H9 (cell line): ENCODE results near the gene CTNNA3. TPM values are rescaled to one million over a fixed set of nuclear protein-coding genes. Genes with fewer than 3 reads are reported as not detected.

Experiments used
- DNase-seq: peaks from one replicate; pipeline ENCODE4 v3.0.0-alpha.2; 2017
- H2AFZ ChIP-seq: one replicate; pipeline ENCODE4 v1.6.1; 2013; ENCODE audit warnings: mild to moderate bottlenecking, low read length, control low read depth, moderate library complexity
- H2AK5ac ChIP-seq: 2 replicates; pipeline ENCODE4 v1.6.1; 2013; ENCODE audit warnings: low read length, control low read depth, mixed read lengths; ENCODE audit not compliant: insufficient read length
- H2BK120ac ChIP-seq: one replicate; pipeline ENCODE4 v1.6.1; 2013; ENCODE audit warnings: low read depth, mild to moderate bottlenecking, low read length, control low read depth, inconsistent platforms; ENCODE audit not compliant: poor library complexity, severe bottlenecking
- H2BK12ac ChIP-seq: 2 replicates; pipeline ENCODE4 v1.6.1; 2013; ENCODE audit warnings: low read length, control low read depth, mixed read lengths, low read depth; ENCODE audit not compliant: insufficient read length
- H2BK15ac ChIP-seq: 2 replicates; pipeline ENCODE4 v1.6.1; 2013; ENCODE audit warnings: low read depth, low read length, control low read depth
- H2BK20ac ChIP-seq: one replicate; pipeline ENCODE4 v1.6.1; 2013; ENCODE audit warnings: low read depth, mild to moderate bottlenecking, low read length, control low read depth, inconsistent platforms; ENCODE audit not compliant: poor library complexity, severe bottlenecking
- H2BK5ac ChIP-seq: 2 replicates; pipeline ENCODE4 v1.6.1; 2013; ENCODE audit warnings: low read length, control low read depth, mixed read lengths; ENCODE audit not compliant: insufficient read length
- H3K14ac ChIP-seq: 2 replicates; pipeline ENCODE4 v1.6.1; 2013; ENCODE audit warnings: low read length, control low read depth; ENCODE audit not compliant: insufficient read depth
- H3K18ac ChIP-seq: 2 replicates; pipeline ENCODE4 v1.6.1; 2013; ENCODE audit warnings: low read depth, mild to moderate bottlenecking, mixed read lengths, low read length, control low read depth; ENCODE audit not compliant: insufficient read length
- H3K23ac ChIP-seq: 2 replicates; pipeline ENCODE4 v1.6.1; 2013; ENCODE audit warnings: low read length, control low read depth, mixed read lengths, low read depth; ENCODE audit not compliant: insufficient read length
- H3K23me2 ChIP-seq: 2 replicates; pipeline ENCODE4 v1.6.1; 2013; ENCODE audit warnings: low read depth, mild to moderate bottlenecking, mixed read lengths, low read length, control low read depth; ENCODE audit not compliant: insufficient read length, poor library complexity, severe bottlenecking
- H3K27ac ChIP-seq: 2 replicates; pipeline ENCODE4 v1.5.1; 2013; ENCODE audit warnings: low read length, control low read depth, mixed read lengths, low read depth; ENCODE audit not compliant: insufficient read length
- H3K27me3 ChIP-seq: 2 replicates; pipeline ENCODE4 v1.6.1; 2013; ENCODE audit warnings: low read length, control low read depth, inconsistent platforms; ENCODE audit not compliant: insufficient read depth
- H3K4ac ChIP-seq: 2 replicates; pipeline ENCODE4 v1.6.1; 2013; ENCODE audit warnings: low read depth, mild to moderate bottlenecking, control low read depth, inconsistent platforms, low read length, moderate library complexity
- H3K4me1 ChIP-seq: 2 replicates; pipeline ENCODE4 v1.6.1; 2013; ENCODE audit warnings: low read length, control low read depth, inconsistent platforms; ENCODE audit not compliant: insufficient read depth
- H3K4me2 ChIP-seq: 2 replicates; pipeline ENCODE4 v1.6.1; 2013; ENCODE audit warnings: low read length, control low read depth, mixed read lengths; ENCODE audit not compliant: insufficient read length, insufficient read depth
- H3K56ac ChIP-seq: 2 replicates; pipeline ENCODE4 v1.6.1; 2013; ENCODE audit warnings: low read depth, mild to moderate bottlenecking, mixed read lengths, low read length, control low read depth; ENCODE audit not compliant: insufficient read length
- H3K79me1 ChIP-seq: 2 replicates; pipeline ENCODE4 v1.6.1; 2013; ENCODE audit warnings: low read depth, mild to moderate bottlenecking, moderate library complexity, low read length, control low read depth, inconsistent platforms; ENCODE audit not compliant: insufficient read depth, poor library complexity, severe bottlenecking
- H3K79me2 ChIP-seq: 2 replicates; pipeline ENCODE4 v1.6.1; 2013; ENCODE audit warnings: low read length, control low read depth, inconsistent platforms; ENCODE audit not compliant: insufficient read depth
- H3K9ac ChIP-seq: 2 replicates; pipeline ENCODE4 v1.6.1; 2013; ENCODE audit warnings: low read length, control low read depth, mixed read lengths; ENCODE audit not compliant: insufficient read length; ENCODE audit errors: extremely low read depth
- H3K9me3 ChIP-seq: one replicate; pipeline ENCODE4 v1.6.1; 2013; ENCODE audit warnings: low read depth, low read length, inconsistent platforms; ENCODE audit not compliant: control insufficient read depth
- H3T11ph ChIP-seq: one replicate; pipeline ENCODE4 v1.6.1; 2013; ENCODE audit warnings: mild to moderate bottlenecking, low read length, control low read depth, inconsistent platforms
- H4K20me1 ChIP-seq: one replicate; pipeline ENCODE4 v1.6.1; 2013; ENCODE audit not compliant: control insufficient read depth, insufficient read length, insufficient read depth
- H4K5ac ChIP-seq: 2 replicates; pipeline ENCODE4 v1.6.1; 2013; ENCODE audit warnings: low read depth, mild to moderate bottlenecking, mixed read lengths, low read length, control low read depth; ENCODE audit not compliant: insufficient read length
- H4K8ac ChIP-seq: replicated peaks from 2 replicates; pipeline ENCODE4 v1.6.1; 2013; ENCODE audit warnings: low read length, control low read depth, mixed read lengths, low read depth; ENCODE audit not compliant: insufficient read length
- H4K91ac ChIP-seq: 2 replicates; pipeline ENCODE4 v1.6.1; 2013; ENCODE audit warnings: low read depth, mild to moderate bottlenecking, moderate library complexity, mixed read lengths, low read length, control low read depth; ENCODE audit not compliant: insufficient read length
- H3K27ac Mint-ChIP-seq, 3 experiments: 2 replicates in 2 of 3; 3 replicates in 1 of 3; pipeline ENCODE4 v1.8.0; 2020 to 2021; ENCODE audit warnings: mixed read lengths in 3 of 3, mild to moderate bottlenecking in 1 of 3, moderate library complexity in 1 of 3
- H3K27me3 Mint-ChIP-seq: 2 replicates; pipeline ENCODE4 v1.8.0; 2021; ENCODE audit warnings: low read depth, mild to moderate bottlenecking, moderate library complexity, mixed read lengths
- H3K36me3 Mint-ChIP-seq, 3 experiments: 2 replicates in 2 of 3; 3 replicates in 1 of 3; pipeline ENCODE4 v1.8.0; 2020 to 2021; ENCODE audit warnings: low read depth in 3 of 3, mixed read lengths in 3 of 3; ENCODE audit not compliant: insufficient read depth in 1 of 3
- H3K4me1 Mint-ChIP-seq, 2 experiments: 2 replicates each; pipeline ENCODE4 v1.8.0; 2020; ENCODE audit warnings: mixed read lengths in 2 of 2
- H3K4me3 Mint-ChIP-seq, 2 experiments: 2 replicates in 1 of 2; 3 replicates in 1 of 2; pipeline ENCODE4 v1.8.0; 2020 to 2021; ENCODE audit warnings: mild to moderate bottlenecking in 2 of 2, mixed read lengths in 2 of 2, moderate library complexity in 1 of 2
- H3K9me3 Mint-ChIP-seq, 2 experiments: 2 replicates in 1 of 2; 3 replicates in 1 of 2; pipeline ENCODE4 v1.8.0; 2020; ENCODE audit warnings: mild to moderate bottlenecking in 2 of 2, mixed read lengths in 2 of 2, moderate library complexity in 1 of 2
- WGBS: extraction: QIAGEN DNeasy Blood & Tissue Kit; methylation state at CpG from one replicate; pipeline ENCODE4 v1.1.7; 2013; ENCODE audit warnings: missing lambda C conversion rate, low lambda C conversion rate, mixed read lengths; ENCODE audit not compliant: insufficient read length; ENCODE audit errors: extremely low coverage; 5-methylcytosine and 5-hydroxymethylcytosine counted together
- total RNA-seq: library from RNA; stranded (reverse); gene quantifications from 2 replicates; pipeline ENCODE4 v1.2.1, GENCODE V29; 2021
- TF ChIP-seq, protein P1 (sequence below): fragments of 200-600 bp; sonication (generic); conservative IDR thresholded peaks from 3 replicates; pipeline ENCODE4 v1.8.0; 2021; ENCODE audit warnings: antibody characterized with exemption, mild to moderate bottlenecking

Gene CTNNA3
- total RNA-seq, 1 experiment from 2014 or later = 3.3 TPM

DNA sequence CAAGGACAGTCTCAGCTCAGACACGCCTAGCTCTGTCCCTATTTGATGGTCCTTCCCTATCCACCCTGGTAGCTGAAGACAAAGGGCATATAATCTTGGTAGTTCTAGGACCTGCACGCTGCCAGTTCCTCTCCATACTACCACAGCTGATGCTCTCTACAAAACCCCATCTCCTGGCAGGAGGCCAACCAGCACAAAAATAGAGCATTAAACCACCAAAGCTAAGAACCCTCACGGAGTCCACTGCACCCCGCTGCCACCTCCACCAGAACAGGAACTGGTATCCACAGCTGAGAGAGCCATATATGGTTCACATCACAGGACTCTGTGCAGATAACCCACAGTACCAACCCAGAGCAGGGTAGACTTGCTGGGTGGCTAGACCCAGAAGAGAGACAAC lies 470.8 kb downstream of the CTNNA3 start:
- H3K79me2 ChIP-seq = no peaks in the 10 kb centered on the region
- H3K27me3 ChIP-seq = no peaks in the 10 kb centered on the region
- no peaks in the 10 kb centered on the region for H3K23me2 ChIP-seq
- peaks cover 10 to 13% of the 10 kb centered on the region in 2 experiments for H3K9me3 Mint-ChIP-seq
- H3K27ac ChIP-seq = no peak overlapping the region
- no peak overlapping the region for H2BK20ac ChIP-seq
- H3K4me1 Mint-ChIP-seq = peaks cover 7 to 9% of the 10 kb centered on the region in 2 experiments
- peaks cover 0 to 26% (median 0%) of the 10 kb centered on the region in 3 experiments; a peak in 6 of 7 replicates for H3K36me3 Mint-ChIP-seq
- no peak overlapping the region for H2AK5ac ChIP-seq
- H3K9me3 ChIP-seq = no peaks in the 10 kb centered on the region
- no peak overlapping the region for H4K8ac ChIP-seq
- H3K4me3 Mint-ChIP-seq = no peak overlapping the region
- no peak overlapping the region for H2BK15ac ChIP-seq
- no peaks in the 10 kb centered on the region for H3K79me1 ChIP-seq
- H2BK120ac ChIP-seq = no peak overlapping the region
- H4K20me1 ChIP-seq = no peaks in the 10 kb centered on the region
- no CpG with 5 or more reads among the region's 4 CpGs for WGBS
- H3K18ac ChIP-seq = no peak overlapping the region
- H3K4me2 ChIP-seq = no peak overlapping the region
- no peak overlapping the region for H2BK5ac ChIP-seq
- TF ChIP-seq, protein P1, sequence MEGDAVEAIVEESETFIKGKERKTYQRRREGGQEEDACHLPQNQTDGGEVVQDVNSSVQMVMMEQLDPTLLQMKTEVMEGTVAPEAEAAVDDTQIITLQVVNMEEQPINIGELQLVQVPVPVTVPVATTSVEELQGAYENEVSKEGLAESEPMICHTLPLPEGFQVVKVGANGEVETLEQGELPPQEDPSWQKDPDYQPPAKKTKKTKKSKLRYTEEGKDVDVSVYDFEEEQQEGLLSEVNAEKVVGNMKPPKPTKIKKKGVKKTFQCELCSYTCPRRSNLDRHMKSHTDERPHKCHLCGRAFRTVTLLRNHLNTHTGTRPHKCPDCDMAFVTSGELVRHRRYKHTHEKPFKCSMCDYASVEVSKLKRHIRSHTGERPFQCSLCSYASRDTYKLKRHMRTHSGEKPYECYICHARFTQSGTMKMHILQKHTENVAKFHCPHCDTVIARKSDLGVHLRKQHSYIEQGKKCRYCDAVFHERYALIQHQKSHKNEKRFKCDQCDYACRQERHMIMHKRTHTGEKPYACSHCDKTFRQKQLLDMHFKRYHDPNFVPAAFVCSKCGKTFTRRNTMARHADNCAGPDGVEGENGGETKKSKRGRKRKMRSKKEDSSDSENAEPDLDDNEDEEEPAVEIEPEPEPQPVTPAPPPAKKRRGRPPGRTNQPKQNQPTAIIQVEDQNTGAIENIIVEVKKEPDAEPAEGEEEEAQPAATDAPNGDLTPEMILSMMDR = no peak
- H3K14ac ChIP-seq = no peak overlapping the region
- no peak overlapping the region; a peak in 1 of 7 replicates for H3K27ac Mint-ChIP-seq
- no peaks in the 10 kb centered on the region for H3K4me1 ChIP-seq
- no peak overlapping the region for H4K91ac ChIP-seq
- H3K4ac ChIP-seq = no peak overlapping the region
- H3K9ac ChIP-seq = no peak overlapping the region
- no peak overlapping the region for H2BK12ac ChIP-seq
- H3T11ph ChIP-seq = no peak overlapping the region
- no peak overlapping the region for H2AFZ ChIP-seq
- H3K23ac ChIP-seq = no peak overlapping the region
- H3K27me3 Mint-ChIP-seq = peaks cover 3% of the 10 kb centered on the region; the same call in 1 of the 2 replicates
- H4K5ac ChIP-seq = no peak overlapping the region
- no peak overlapping the region for H3K56ac ChIP-seq
- DNase-seq = no peak
